Smooth muscle cell (in vitro differentiated cells): ENCODE measurements around the gene PICK1. TPM values are rescaled to one million over a fixed set of nuclear protein-coding genes. Genes with fewer than 3 reads are reported as not detected.

Experiments used
- DNase-seq: peaks from one replicate; lab custom pipeline; 2025; ENCODE audit not compliant: unreplicated experiment; lab: John Stamatoyannopoulos, UW
- H2AFZ ChIP-seq: fragments of 200-600 bp; sonication (generic); 2 replicates; pipeline ENCODE4 v1.6.0; 2016; ENCODE audit warnings: antibody characterized with exemption, low read depth, mild to moderate bottlenecking
- H3F3A ChIP-seq: fragments of 200-600 bp; sonication (generic); 2 replicates; pipeline ENCODE4 v1.6.0; 2017; ENCODE audit warnings: antibody characterized with exemption, low read depth
- H3K27ac ChIP-seq: fragments of 200-600 bp; sonication (generic); 2 replicates; pipeline ENCODE4 v1.5.1; 2016; ENCODE audit warnings: low read depth, mild to moderate bottlenecking
- H3K27me3 ChIP-seq: fragments of 200-600 bp; sonication (generic); 2 replicates; pipeline ENCODE4 v1.6.1; 2016; ENCODE audit warnings: low read depth, mild to moderate bottlenecking
- H3K36me3 ChIP-seq: fragments of 200-600 bp; sonication (generic); 2 replicates; pipeline ENCODE4 v1.5.1; 2016; ENCODE audit warnings: low read depth
- H3K4me1 ChIP-seq: fragments of 200-600 bp; sonication (generic); 2 replicates; pipeline ENCODE4 v1.5.1; 2016; ENCODE audit warnings: low read depth
- H3K4me2 ChIP-seq: fragments of 200-600 bp; sonication (generic); 2 replicates; pipeline ENCODE4 v1.6.0; 2016; ENCODE audit warnings: mild to moderate bottlenecking
- H3K4me3 ChIP-seq: fragments of 200-600 bp; sonication (generic); 2 replicates; pipeline ENCODE4 v1.5.1; 2016; ENCODE audit warnings: mild to moderate bottlenecking
- H3K79me2 ChIP-seq: fragments of 200-600 bp; sonication (generic); 2 replicates; pipeline ENCODE4 v1.6.0; 2016; ENCODE audit warnings: low read depth, mild to moderate bottlenecking
- H3K9ac ChIP-seq: fragments of 200-600 bp; sonication (generic); 2 replicates; pipeline ENCODE4 v1.6.0; 2016; ENCODE audit warnings: low read depth
- H3K9me3 ChIP-seq: fragments of 200-600 bp; sonication (generic); replicated peaks from 2 replicates; pipeline ENCODE4 v1.5.1; 2016; ENCODE audit warnings: low read depth
- H4K20me1 ChIP-seq: fragments of 200-600 bp; sonication (generic); 2 replicates; pipeline ENCODE4 v1.6.0; 2016; ENCODE audit warnings: low read depth
- CTCF ChIP-seq: fragments of 200-600 bp; sonication (generic); IDR thresholded peaks from 2 replicates; pipeline ENCODE4 v1.5.1; 2017; ENCODE audit warnings: borderline replicate concordance, mild to moderate bottlenecking, antibody characterized with exemption; ENCODE audit not compliant: insufficient read depth, poor library complexity, severe bottlenecking
- WGBS: methylation state at CpG from one replicate; pipeline ENCODE4 v1.1.7; 2016; ENCODE audit warnings: low lambda C conversion rate; 5-methylcytosine and 5-hydroxymethylcytosine counted together
- polyA plus RNA-seq: library from polyadenylated mRNA; unstranded; fragments of >200 nt; fragmentation: Nextera tagmentation; extraction: Ambion mirVana; gene quantifications from 2 replicates; pipeline ENCODE4 v1.2.1, GENCODE V29; 2016
- total RNA-seq: library from RNA; depleted of rRNA; stranded (reverse); fragments of >200 nt; gene quantifications from 2 replicates; pipeline ENCODE4 v1.2.3, GENCODE V29; 2014

Gene PICK1
- total and polyA plus RNA-seq, 2 experiments from 2014 or later = 8.8 to 17.5 TPM

- no peaks in the 10 kb centered on the region for H3F3A ChIP-seq
- H3K9me3 ChIP-seq = no peaks in the 10 kb centered on the region
- no peak overlapping the region for H2AFZ ChIP-seq
- no peak for DNase-seq
- H4K20me1 ChIP-seq = no peaks in the 10 kb centered on the region
- H3K79me2 ChIP-seq = no peaks in the 10 kb centered on the region
- no peak overlapping the region for H3K4me3 ChIP-seq
- WGBS = 83% methylated on average over 6 of the region's 6 CpGs
- H3K27me3 ChIP-seq = no peaks in the 10 kb centered on the region
- no peaks in the 10 kb centered on the region for H3K4me1 ChIP-seq
- no peak overlapping the region for H3K9ac ChIP-seq
- no peak overlapping the region for H3K4me2 ChIP-seq
- no peaks in the 10 kb centered on the region for H3K36me3 ChIP-seq
- TF ChIP-seq CTCF = no peak
- no peak overlapping the region for H3K27ac ChIP-seq
These were observed 34.2 kb upstream of the PICK1 start for GRCh38 chr22:38023045-38023444.

- Histone ChIP-seq H3K4me1 (peaks cover 8% of the 10 kb centered on the region), H4K20me1 (no peaks in the 10 kb centered on the region), H3K36me3 (no peaks in the 10 kb centered on the region), H3K9me3 (no peaks in the 10 kb centered on the region), H2AFZ (no peak overlapping the region), H3K79me2 (no peaks in the 10 kb centered on the region), H3K27ac (no peak overlapping the region), H3K4me2 (no peak overlapping the region), H3K27me3 (no peaks in the 10 kb centered on the region), H3F3A (no peaks in the 10 kb centered on the region), H3K9ac (no peak overlapping the region), H3K4me3 (no peak overlapping the region)
- 95% methylated on average over 8 of the region's 8 CpGs for WGBS
- DNase-seq = no peak
- no peak for TF ChIP-seq CTCF
These were observed 31.7 kb upstream of the PICK1 start for GRCh38 chr22:38025514-38025913.

- no peaks in the 10 kb centered on the region for H3K27me3 ChIP-seq
These were observed 30.8 kb upstream of the PICK1 start for GRCh38 chr22:38026130-38027111.

More at GRCh38 chr22:38026130-38027111, 30.8 kb upstream of the PICK1 start:
- Histone ChIP-seq H3K79me2 (no peaks in the 10 kb centered on the region), H3K27ac (no peak overlapping the region), H3K4me2 (no peak overlapping the region), H3K36me3 (no peaks in the 10 kb centered on the region), H3K9ac (no peak overlapping the region), H4K20me1 (no peaks in the 10 kb centered on the region), H3K4me1 (peaks cover 12% of the 10 kb centered on the region), H3K4me3 (no peak overlapping the region), H2AFZ (no peak overlapping the region), H3K9me3 (no peaks in the 10 kb centered on the region), H3F3A (no peaks in the 10 kb centered on the region)
- WGBS = 77% methylated on average over 22 of the region's 22 CpGs
- DNase-seq = no peak
- no peak for TF ChIP-seq CTCF
